Right kidney (tissue), 1 donor: ENCODE results near the gene MT3.
A peak's percentile ranks its signal among the peaks of the same experiment; 100 is the strongest.

ENCODE experiments used
- DNase-seq: peaks from one replicate; pipeline ENCODE4 v3.0.0-alpha.2; 2016

MT3 gene

DNA sequence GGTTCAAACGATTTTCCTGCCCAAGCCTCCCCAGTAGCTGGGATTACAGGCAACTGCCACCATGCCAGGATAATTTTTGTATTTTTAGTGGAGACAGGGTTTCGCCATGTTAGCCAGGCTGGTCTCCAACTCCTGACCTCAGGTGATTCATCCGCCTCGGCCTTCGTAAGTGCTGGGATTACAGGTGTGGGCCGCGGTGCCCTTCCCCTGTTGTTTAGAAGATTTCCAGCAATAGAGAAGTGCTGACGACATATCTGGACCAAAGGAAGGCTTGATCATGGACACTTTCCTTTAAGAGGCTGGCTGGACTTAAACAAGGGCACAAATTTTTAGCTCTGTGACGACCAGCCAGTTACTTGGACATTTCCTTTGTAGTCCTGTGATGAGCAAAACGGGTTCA lies 41.9 kb downstream of the MT3 start:
- DNase-seq, result no peak

- no peak for DNase-seq
Measured at GRCh38 chr16:56631832-56632155, 42.5 kb downstream of the MT3 start.

DNA sequence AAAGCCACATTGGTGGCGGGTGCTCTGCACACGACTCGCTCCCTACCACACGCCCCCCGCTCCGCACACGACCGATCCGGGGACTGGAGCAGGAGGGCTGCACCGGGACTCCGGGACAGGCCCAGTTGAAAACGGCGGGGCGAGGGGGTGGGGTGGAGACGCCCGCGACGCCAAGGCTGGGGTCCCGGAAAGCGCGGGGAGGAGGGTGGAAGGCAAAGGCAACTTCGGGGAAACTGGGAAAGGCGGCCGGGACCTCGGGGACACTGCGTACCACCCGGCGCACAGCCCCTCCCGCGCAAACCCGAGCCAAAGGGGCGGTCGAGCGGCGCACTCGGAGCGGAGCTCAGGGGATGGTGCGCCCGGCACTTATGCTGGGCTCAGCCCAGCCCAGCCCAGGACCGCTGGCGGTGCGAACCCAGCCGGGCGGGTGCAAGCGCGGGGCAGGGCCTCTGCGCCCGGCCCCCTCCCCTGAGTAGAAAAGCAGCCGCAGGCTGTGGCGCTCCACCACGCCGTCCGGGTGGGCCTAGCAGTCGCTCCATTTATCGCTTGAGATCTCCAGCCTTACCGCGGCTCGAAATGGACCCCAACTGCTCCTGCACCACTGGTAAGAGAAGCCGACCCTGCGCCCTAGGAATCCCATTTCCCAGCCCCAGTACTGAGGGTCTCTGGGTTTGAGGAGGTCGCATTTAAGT lies 43.0 kb downstream of the MT3 start, which contains the start of gene MT1M:
Gene MT1M (plus strand): TSS at position 504 of the 692 bp plus-strand sequence. CDS start 73 bp downstream, at position 577.
- peak; percentile 67 for DNase-seq

- DNase-seq, result no peak
Measured at GRCh38 chr16:56632848-56633365, 43.6 kb downstream of the MT3 start.

DNA sequence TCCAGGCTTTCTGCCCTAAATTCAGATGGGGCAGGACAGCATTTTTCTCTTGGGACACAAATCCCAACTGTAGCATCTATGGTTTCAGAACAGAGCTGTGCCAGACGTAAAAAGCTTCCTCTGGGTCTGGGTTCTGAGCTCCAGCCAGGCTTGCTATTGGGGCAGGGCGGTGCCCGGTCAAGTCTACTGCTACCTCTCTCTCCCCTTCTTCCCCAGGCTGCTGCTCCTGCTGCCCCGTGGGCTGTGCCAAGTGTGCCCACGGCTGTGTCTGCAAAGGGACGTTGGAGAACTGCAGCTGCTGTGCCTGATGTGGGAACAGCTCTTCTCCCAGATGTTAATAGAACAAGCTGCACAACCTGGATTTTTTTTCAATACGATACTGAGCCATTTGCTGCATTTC lies 44.2 kb downstream of the MT3 start:
- DNase-seq, result no peak

DNA sequence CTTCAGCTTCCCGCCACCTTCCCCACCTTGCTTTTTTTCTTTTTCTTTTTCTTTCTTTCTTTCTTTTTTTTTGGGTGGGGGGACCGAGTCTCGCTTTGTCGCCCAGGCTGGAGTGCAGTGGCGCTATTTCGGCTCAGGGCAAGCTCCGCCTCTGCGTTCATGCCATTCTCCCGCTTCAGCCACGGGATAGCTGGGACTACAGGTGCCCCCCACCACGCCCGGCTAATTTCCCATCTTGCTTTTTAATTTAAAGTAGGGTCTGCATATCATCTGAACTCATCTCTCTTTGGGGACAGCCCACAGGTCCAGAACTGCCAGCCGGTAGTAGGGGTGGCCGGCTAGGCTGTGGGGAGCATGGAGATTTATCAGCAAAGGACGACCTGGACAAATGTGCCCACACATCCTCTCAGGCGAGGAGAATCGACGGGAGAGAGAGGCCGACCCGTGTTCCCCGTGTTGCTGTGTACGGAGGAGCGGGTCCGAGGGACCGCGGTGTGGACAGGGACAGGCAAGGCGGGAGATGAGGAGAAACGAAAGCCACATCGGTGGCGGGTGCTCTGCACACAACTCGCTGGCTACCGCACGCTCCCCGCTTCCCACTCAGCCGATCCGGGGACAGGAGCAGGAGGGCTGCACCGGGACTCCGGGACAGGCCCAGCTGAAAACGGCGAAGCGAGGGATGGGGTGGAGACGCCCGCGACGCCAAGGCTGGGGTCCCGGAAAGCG lies 45.5 kb downstream of the MT3 start:
- peak; percentile 49 for DNase-seq

DNA sequence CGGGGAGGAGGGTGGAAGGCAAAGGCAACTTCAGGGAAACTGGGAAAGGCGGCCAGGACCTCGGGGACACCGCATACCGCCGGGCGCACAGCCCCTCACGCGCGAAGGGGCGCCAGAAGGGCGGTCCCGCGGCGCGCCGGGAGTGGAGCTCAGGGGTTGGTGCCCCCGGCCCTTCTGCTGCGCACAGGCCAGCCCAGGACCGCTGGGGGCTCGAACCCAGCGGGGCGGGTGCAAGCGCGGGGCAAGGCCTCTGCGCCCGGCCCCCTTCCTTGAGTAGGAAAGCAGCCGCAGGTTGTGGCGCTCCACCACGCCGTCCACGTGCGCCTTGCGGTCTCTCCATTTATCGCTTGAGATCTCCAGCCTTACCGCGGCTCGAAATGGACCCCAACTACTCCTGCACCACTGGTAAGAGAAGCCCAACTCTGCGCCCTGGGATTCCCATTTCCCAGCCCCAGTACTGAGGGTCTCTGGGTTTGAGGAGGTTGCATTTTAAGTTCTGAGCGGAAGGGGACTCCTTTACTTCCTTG lies 46.2 kb downstream of the MT3 start:
- DNase-seq, result no peak

- no peak for DNase-seq
Measured at GRCh38 chr16:56636616-56637413, 47.5 kb downstream of the MT3 start.

DNA sequence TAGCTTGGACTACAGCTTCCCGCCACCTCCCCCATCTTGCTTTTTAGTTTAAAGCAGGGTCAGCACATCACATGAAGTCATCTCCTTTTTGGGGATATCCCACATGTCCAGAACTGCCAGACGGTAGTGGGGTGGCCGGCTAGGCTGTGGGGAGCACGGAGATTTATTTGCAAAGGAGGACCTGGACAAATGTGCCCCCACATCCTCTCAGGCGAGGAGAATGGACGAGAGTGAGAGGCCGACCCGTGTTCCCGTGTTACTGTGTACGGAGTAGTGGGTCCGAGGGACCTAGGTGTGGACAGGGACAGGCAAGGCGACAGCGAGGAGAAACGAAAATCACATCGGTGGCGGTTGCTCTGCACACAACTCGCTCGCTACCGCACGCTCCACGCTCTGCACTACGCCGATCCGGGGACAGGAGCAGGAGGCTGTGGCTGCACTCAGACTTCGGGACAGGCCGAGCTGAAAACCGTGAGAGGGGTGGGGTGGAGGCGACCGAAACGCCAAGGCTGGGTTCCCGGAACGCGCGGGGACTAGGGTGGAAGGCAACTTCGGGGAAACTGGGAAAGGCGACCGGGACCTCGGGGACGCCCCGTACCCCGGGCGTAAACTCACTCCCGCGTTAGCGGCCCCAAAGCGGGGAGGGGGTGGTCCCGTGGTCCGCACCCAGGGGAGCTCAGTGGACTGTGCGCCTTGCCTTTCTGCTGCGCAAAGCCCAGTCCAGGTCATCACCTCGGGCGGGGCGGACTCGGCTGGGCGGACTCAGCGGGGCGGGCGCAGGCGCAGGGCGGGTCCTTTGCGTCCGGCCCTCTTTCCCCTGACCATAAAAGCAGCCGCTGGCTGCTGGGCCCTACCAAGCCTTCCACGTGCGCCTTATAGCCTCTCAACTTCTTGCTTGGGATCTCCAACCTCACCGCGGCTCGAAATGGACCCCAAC lies 48.8 kb downstream of the MT3 start, which contains the start of gene MT1A:
Gene MT1A (plus strand): TSS at position 853 of the 937 bp plus-strand sequence. CDS start 73 bp downstream, at position 926.
- DNase-seq, result peak; percentile 61

- DNase-seq, result no peak
Measured at GRCh38 chr16:56639045-56639444, 49.7 kb downstream of the MT3 start.

GRCh38 chr16:56640076-56640475 lies 50.7 kb downstream of the MT3 start:
- no peak for DNase-seq
